Measurements from ENCODE around the gene KRTAP4-9. TPM values are rescaled to one million over a fixed set of nuclear protein-coding genes. Genes with fewer than 3 reads are reported as not detected.
"Not testable (repeated sequence)": the region's sequence is repeated elsewhere in the genome, so short reads cannot be mapped to it uniquely, and the experiment has no call there.

The KRTAP4-9 gene
- total RNA-seq, 4 donors from 2014 or later, result not detected

DNA sequence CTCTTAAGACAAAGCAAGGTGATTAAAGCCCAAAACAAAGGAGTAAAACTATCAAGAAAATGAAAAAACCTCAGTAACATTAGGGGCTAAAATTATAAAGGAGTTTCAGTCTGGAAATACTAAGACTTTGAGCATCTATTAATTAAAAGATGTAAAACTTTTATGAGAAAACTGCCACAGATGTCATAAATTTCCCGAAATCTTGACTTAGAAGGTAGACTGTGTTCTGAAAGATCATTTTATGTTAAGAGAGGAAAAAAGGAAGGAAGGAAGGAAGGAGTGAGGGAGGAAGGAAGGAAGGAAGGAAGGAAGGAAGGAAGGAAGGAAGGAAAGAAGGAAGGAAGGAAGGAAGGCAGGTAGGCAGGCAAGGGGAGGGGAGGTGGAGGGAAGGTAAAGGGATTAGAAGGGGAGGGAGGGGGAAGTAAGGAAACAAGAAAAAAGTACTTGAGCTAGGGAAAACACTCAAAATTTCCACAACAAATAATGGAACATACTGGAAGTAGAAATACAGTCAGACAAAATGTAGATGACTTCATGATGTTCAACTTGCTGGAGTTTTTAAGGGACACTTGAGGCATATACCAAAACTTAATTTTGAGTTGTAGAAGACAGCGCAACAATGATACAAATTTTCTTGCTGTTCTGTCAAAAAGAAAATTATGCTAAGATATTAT is 42.5 kb downstream of the KRTAP4-9 start:
- TF ChIP-seq, protein P1, sequence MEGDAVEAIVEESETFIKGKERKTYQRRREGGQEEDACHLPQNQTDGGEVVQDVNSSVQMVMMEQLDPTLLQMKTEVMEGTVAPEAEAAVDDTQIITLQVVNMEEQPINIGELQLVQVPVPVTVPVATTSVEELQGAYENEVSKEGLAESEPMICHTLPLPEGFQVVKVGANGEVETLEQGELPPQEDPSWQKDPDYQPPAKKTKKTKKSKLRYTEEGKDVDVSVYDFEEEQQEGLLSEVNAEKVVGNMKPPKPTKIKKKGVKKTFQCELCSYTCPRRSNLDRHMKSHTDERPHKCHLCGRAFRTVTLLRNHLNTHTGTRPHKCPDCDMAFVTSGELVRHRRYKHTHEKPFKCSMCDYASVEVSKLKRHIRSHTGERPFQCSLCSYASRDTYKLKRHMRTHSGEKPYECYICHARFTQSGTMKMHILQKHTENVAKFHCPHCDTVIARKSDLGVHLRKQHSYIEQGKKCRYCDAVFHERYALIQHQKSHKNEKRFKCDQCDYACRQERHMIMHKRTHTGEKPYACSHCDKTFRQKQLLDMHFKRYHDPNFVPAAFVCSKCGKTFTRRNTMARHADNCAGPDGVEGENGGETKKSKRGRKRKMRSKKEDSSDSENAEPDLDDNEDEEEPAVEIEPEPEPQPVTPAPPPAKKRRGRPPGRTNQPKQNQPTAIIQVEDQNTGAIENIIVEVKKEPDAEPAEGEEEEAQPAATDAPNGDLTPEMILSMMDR (IDR thresholded peaks at IDR 0.05), result no peak
- DNase-seq (ENCODE audit: low spot score) (no peak), ATAC-seq (ENCODE audit: low FRiP score) (no peak)

DNA sequence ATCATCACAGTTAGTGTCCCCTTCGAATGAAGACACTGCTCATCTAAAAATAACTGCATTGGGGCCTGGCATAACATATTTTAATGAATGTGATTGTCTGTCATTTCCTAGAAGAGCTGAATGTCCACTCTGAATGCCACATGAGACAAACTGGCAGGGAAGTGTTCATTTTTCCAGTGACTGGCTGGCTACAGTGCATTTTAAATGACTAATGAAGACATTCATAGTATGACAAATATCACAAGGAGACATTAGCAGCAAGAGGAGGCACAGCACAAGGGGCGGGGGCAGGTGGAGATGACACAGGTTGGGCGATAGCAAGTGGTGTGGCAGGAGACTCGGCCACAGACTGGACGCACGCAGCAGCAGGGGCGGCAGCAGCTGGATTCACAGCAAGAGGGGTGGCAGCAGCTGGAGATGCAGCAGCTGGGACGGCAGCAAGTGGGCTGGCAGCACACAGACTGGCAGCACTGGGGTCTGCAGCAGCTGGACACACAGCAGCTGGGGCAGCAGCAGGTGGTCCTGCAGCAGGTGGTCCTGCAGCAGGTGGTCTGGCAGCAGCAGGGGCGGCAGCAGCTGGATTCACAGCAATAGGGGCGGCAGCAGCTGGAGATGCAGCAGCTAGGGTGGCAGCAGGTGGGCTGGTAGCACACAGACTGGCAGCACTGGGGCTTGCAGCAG is 43.9 kb downstream of the KRTAP4-9 start:
- not testable (repeated sequence) for DNase-seq (ENCODE audit: low spot score); ATAC-seq (ENCODE audit: low FRiP score)

DNA sequence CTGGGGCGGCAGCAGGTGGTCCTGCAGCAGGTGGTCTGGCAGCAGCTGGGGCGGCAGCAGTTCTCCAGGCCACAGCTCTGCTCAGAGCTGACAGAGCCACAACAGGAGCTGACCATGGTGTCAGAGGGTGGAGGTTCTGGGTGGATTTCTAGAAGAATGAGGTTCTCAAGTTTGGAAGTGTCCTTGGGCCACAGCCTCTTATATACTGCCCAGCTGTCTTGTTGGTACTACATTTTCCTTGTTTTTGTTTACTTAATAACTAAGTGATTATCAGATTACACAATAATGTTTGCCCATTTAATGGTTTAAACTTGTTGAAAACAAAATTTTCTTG is 44.4 kb downstream of the KRTAP4-9 start, which contains the start of gene KRTAP4-5:
Gene KRTAP4-5, minus strand, starts transcription at position 174 of the 334 bp plus-strand sequence. Its CDS starts 58 bp downstream, at position 116.
- TF ChIP-seq, protein P1 (IDR thresholded peaks at IDR 0.05), result no peak
- ATAC-seq (ENCODE audit: low FRiP score), result no peak
- DNase-seq (ENCODE audit: low spot score), result no peak

DNA sequence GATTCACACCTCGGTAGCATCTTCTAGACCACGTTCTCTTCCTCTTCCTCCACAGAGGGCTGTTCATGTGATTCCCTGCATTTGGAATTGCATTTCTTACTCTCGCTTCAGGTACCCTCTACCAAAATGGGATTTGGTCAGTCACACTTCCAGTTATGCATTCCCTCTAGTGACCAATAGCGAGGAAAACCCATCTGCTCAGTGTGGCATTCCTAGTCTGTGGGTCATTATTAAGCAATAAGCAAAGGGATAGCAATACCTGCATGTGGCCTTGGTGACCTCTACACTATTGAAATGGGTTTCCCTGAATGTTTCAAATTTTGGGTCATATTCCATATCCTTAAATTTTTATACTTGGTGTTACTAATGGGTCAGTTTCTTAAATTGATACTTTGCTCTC is 44.8 kb downstream of the KRTAP4-9 start:
- ATAC-seq (ENCODE audit: low FRiP score) (no peak), DNase-seq (ENCODE audit: low spot score) (no peak)
- TF ChIP-seq, protein P1 (IDR thresholded peaks at IDR 0.05), result no peak

- no peak for DNase-seq (ENCODE audit: low spot score)
- TF ChIP-seq, protein P1 (IDR thresholded peaks at IDR 0.05), result no peak
- no peak for ATAC-seq (ENCODE audit: low FRiP score)
These were observed 46.3 kb downstream of the KRTAP4-9 start for GRCh38 chr17:41151525-41151924.

DNA sequence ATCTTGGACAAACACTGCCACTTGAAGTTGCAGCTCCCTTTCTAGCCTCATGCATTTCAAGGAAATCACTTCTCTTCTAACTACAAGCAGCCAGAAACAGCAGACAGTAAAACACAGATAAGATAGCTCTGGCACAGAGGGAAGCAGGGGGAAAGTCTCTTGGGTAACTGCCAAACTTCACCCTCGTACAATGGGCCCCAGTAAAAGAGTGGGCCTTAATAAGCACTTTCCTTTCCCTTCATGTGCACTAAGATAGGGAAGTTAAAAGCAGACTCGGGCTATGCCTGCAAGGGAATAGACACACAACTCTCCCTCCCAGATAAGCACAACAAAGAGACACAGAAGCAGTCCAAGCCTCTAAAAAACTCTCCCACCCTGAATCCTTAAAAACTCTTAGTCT is 48.7 kb downstream of the KRTAP4-9 start:
- TF ChIP-seq, protein P1 (IDR thresholded peaks at IDR 0.05), result no peak
- no peak for DNase-seq (ENCODE audit: low spot score)
- ATAC-seq (ENCODE audit: low FRiP score), result no peak

Other genes with a start within 250 kb of the KRTAP4-9 start
- gene KRT12, start 238.2 kb upstream of the KRTAP4-9 start, total RNA-seq, result not detected
- not detected for gene KRT20, start 220.1 kb upstream of the KRTAP4-9 start, total RNA-seq
- 1 to 10 TPM in 1 of 4 donors, not detected in 3; 4.3 TPM for gene KRT23, start 167.7 kb upstream of the KRTAP4-9 start, total RNA-seq
- gene KRT39, start 138.4 kb upstream of the KRTAP4-9 start, total RNA-seq, result not detected
- gene KRT40, start 121.1 kb upstream of the KRTAP4-9 start, total RNA-seq, result not detected
- not detected for gene KRTAP3-3, start 111.2 kb upstream of the KRTAP4-9 start, total RNA-seq
- not detected for gene KRTAP3-2, start 105.5 kb upstream of the KRTAP4-9 start, total RNA-seq
- gene KRTAP3-1, start 96.3 kb upstream of the KRTAP4-9 start, total RNA-seq, result not detected
- gene KRTAP1-5, start 78.2 kb upstream of the KRTAP4-9 start, total RNA-seq, result not detected
- not detected for gene KRTAP1-4, start 75.2 kb upstream of the KRTAP4-9 start, total RNA-seq
- gene KRTAP1-3, start 70.5 kb upstream of the KRTAP4-9 start, total RNA-seq, result not detected
- gene KRTAP1-1, start 63.9 kb upstream of the KRTAP4-9 start, total RNA-seq, result not detected
- not detected for gene KRTAP2-1, start 58.1 kb upstream of the KRTAP4-9 start, total RNA-seq
- not detected for gene KRTAP2-2, start 50.2 kb upstream of the KRTAP4-9 start, total RNA-seq
- gene KRTAP2-3, start 45.3 kb upstream of the KRTAP4-9 start, total RNA-seq, result not detected
- gene KRTAP2-4, start 39.5 kb upstream of the KRTAP4-9 start, total RNA-seq, result not detected
- gene KRTAP4-7, start 21.2 kb upstream of the KRTAP4-9 start, total RNA-seq, result not detected
- not detected for gene KRTAP4-8, start 7.2 kb upstream of the KRTAP4-9 start, total RNA-seq
- not detected for gene KRTAP4-16, start 3.2 kb upstream of the KRTAP4-9 start, total RNA-seq
- gene KRTAP4-11, start 13.0 kb downstream of the KRTAP4-9 start, total RNA-seq, result not detected
- gene KRTAP4-12, start 18.8 kb downstream of the KRTAP4-9 start, total RNA-seq, result not detected
- not detected for gene KRTAP4-6, start 35.2 kb downstream of the KRTAP4-9 start, total RNA-seq
- gene KRTAP4-5, start 44.4 kb downstream of the KRTAP4-9 start, total RNA-seq, result not detected
- not detected for gene KRTAP4-4, start 55.4 kb downstream of the KRTAP4-9 start, total RNA-seq
- not detected for gene KRTAP4-3, start 62.8 kb downstream of the KRTAP4-9 start, total RNA-seq
- gene KRTAP4-2, start 72.8 kb downstream of the KRTAP4-9 start, total RNA-seq, result not detected
- not detected for gene KRTAP4-1, start 79.5 kb downstream of the KRTAP4-9 start, total RNA-seq
- gene KRTAP9-1, start 84.5 kb downstream of the KRTAP4-9 start, total RNA-seq, result not detected
- gene KRTAP9-2, start 121.3 kb downstream of the KRTAP4-9 start, total RNA-seq, result not detected
- not detected for gene KRTAP9-3, start 127.1 kb downstream of the KRTAP4-9 start, total RNA-seq
- gene KRTAP9-8, start 132.6 kb downstream of the KRTAP4-9 start, total RNA-seq, result not detected
- gene KRTAP9-4, start 144.3 kb downstream of the KRTAP4-9 start, total RNA-seq, result not detected
- gene KRTAP9-9, start 150.0 kb downstream of the KRTAP4-9 start, total RNA-seq, result not detected
- gene KRTAP9-6, start 160.0 kb downstream of the KRTAP4-9 start, total RNA-seq, result not detected
- gene KRTAP9-7, start 170.3 kb downstream of the KRTAP4-9 start, total RNA-seq, result not detected
- gene KRTAP29-1, start 197.5 kb downstream of the KRTAP4-9 start, total RNA-seq, result not detected
- gene KRTAP16-1, start 203.9 kb downstream of the KRTAP4-9 start, total RNA-seq, result not detected
- gene KRTAP17-1, start 210.3 kb downstream of the KRTAP4-9 start, total RNA-seq, result not detected
- gene KRT33A, start 245.4 kb downstream of the KRTAP4-9 start, total RNA-seq, result not detected

Measured in omental fat pad (tissue), 4 donors.